Right atrium auricular region (tissue), 2 donors: ENCODE data around the gene TRIM41. TPM values are rescaled to one million over a fixed set of nuclear protein-coding genes. Genes with fewer than 3 reads are reported as not detected.
"Not testable (repeated sequence)": the region's sequence is repeated elsewhere in the genome, so short reads cannot be mapped to it uniquely, and the experiment has no call there.

Experiments
- DNase-seq: peaks from one replicate; pipeline ENCODE4 v3.0.0-alpha.2; 2019; ENCODE audit warnings: low spot score
- H3K27ac ChIP-seq, 2 donors: fragments of 200-600 bp; sonication (generic); 1 replicate in 1 of 2; 2 replicates in 1 of 2; pipeline ENCODE4 v1.5.1; 2016 to 2019
- H3K27me3 ChIP-seq, 2 donors: fragments of 200-600 bp; sonication (generic); one replicate each; pipeline versions ENCODE4 v1.5.1 to v1.6.0; 2017 to 2019
- H3K36me3 ChIP-seq: fragments of 200-600 bp; sonication (generic); one replicate; pipeline ENCODE4 v1.5.1; 2016
- H3K4me1 ChIP-seq, 2 donors: fragments of 200-600 bp; sonication (generic); one replicate each; pipeline versions ENCODE4 v1.5.1 to v1.6.0; 2017 to 2019
- H3K4me3 ChIP-seq, 2 donors: fragments of 200-600 bp; sonication (generic); 1 replicate in 1 of 2; 2 replicates in 1 of 2; pipeline ENCODE4 v1.5.1; 2017 to 2019; ENCODE audit warnings: mild to moderate bottlenecking in 1 of 2, moderate library complexity in 1 of 2
- H3K9me3 ChIP-seq, 2 donors: fragments of 200-600 bp; sonication (generic); one replicate each; pipeline ENCODE4 v1.5.1; 2019
- total RNA-seq, 2 donors: library from RNA; depleted of rRNA; stranded (reverse); fragments of >200 nt; gene quantifications; one replicate each; pipeline ENCODE4 v1.1.0, GENCODE V29; 2016
- TF ChIP-seq, protein P1 (sequence below), 2 donors: fragments of 200-600 bp; sonication (generic); IDR thresholded peaks; one replicate each; pipeline ENCODE4 v1.5.1; 2019; ENCODE audit warnings: antibody characterized with exemption in 2 of 2

The TRIM41 gene
- total RNA-seq, 2 donors from 2014 or later: 10.0 to 11.2 TPM

DNA sequence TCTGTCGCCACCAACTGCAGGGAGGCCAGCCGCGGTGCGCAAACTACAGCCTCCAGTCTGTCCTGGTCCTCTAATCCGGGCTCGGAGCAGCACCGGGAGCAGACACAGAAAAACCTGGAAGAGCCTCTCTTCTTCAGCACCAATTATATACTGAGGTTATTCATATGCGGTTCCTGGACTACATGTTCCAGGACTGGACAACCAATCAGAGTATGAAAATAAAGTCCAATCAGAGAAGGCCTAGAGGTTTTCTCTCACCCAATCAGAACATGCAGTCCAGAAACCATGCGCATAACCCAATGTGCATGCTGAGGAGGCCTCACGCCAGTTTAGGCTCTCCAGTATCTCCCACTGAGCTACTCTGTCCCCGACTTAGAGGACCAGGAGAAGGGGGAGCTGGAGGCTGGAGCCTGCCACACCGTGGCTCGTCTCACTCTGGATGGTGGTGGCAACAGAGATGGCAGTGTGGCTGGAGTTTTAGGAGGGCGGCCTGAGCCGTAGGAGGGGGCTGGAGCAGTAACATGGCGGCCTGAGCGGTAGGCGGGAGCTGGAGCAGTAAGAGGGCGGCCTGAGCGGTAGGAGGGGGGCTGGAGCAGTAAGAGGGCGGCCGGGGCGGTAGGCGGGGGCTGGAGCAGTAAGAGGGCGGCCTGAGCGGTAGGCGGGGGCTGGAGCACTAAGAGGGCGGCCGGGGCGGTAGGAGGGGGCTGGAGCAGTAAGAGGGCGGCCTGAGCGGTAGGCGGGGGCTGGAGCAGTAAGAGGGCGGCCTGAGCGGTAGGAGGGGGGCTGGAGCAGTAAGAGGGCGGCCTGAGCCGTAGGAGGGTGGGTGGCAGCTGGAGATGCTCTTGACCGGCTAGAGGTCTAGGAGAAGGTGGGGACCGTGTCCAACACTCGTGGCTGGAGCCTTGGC, 58.2 kb downstream of the TRIM41 start:
- no peaks in the 10 kb centered on the region for H3K9me3 ChIP-seq
- DNase-seq: no peak

DNA sequence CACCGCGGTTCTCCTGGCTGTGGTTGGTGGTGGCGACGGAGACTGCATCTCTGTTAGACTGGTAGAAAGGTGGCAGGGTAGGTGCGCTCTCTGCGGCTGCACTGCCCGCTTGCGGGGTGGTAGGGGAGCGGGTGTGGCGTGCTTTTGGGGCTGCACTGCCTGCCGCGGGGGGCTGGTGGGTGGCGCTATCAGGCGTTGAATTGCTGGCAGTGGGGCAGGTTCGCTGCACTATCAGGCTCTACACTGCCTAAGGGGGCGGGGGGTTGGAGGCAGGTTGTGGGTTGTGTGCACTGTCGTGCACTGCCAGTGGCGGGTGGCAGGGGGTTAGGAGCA, 58.9 kb downstream of the TRIM41 start:
- H3K9me3 ChIP-seq: no peaks in the 10 kb centered on the region
- no peaks in the 10 kb centered on the region for H3K36me3 ChIP-seq
- no peak for DNase-seq
- no peak overlapping the region for H3K27ac ChIP-seq
- no peaks in the 10 kb centered on the region for H3K27me3 ChIP-seq
- H3K4me3 ChIP-seq: no peak overlapping the region
- no peaks in the 10 kb centered on the region for H3K4me1 ChIP-seq
- TF ChIP-seq, protein P1, sequence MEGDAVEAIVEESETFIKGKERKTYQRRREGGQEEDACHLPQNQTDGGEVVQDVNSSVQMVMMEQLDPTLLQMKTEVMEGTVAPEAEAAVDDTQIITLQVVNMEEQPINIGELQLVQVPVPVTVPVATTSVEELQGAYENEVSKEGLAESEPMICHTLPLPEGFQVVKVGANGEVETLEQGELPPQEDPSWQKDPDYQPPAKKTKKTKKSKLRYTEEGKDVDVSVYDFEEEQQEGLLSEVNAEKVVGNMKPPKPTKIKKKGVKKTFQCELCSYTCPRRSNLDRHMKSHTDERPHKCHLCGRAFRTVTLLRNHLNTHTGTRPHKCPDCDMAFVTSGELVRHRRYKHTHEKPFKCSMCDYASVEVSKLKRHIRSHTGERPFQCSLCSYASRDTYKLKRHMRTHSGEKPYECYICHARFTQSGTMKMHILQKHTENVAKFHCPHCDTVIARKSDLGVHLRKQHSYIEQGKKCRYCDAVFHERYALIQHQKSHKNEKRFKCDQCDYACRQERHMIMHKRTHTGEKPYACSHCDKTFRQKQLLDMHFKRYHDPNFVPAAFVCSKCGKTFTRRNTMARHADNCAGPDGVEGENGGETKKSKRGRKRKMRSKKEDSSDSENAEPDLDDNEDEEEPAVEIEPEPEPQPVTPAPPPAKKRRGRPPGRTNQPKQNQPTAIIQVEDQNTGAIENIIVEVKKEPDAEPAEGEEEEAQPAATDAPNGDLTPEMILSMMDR (IDR thresholded peaks at IDR 0.05): no peak

More for the DNA sequence above, 58.2 kb downstream of the TRIM41 start:
- TF ChIP-seq, protein P1 (IDR thresholded peaks at IDR 0.05): no peak
- no peaks in the 10 kb centered on the region for H3K36me3 ChIP-seq
- H3K4me3 ChIP-seq: no peak overlapping the region
- H3K4me1 ChIP-seq: no peaks in the 10 kb centered on the region
- H3K27ac ChIP-seq: no peak overlapping the region
- H3K27me3 ChIP-seq: no peaks in the 10 kb centered on the region

DNA sequence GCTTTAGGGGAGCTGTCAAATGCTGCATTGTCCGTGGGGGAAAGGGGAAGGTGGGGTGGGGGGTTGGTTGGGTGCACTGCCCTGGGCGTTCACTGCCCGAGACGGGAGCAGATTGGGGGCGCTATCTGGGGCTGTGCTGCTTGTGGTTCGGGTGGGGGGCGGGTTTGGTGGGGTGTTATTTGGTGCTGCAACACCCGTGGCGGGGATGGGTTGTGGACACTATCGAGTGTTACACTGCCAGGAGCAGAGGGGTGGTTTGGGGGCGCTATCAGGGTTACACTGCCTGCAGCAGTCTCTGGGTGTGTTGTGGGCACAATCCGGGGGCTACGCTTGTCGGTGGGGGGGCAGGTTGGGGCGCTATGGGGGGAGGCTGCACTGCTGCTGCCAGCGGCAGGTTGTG, 59.3 kb downstream of the TRIM41 start:
- not testable (repeated sequence) for H3K4me1 ChIP-seq, H3K9me3 ChIP-seq, H3K36me3 ChIP-seq, H3K27ac ChIP-seq, DNase-seq, H3K27me3 ChIP-seq, H3K4me3 ChIP-seq

DNA sequence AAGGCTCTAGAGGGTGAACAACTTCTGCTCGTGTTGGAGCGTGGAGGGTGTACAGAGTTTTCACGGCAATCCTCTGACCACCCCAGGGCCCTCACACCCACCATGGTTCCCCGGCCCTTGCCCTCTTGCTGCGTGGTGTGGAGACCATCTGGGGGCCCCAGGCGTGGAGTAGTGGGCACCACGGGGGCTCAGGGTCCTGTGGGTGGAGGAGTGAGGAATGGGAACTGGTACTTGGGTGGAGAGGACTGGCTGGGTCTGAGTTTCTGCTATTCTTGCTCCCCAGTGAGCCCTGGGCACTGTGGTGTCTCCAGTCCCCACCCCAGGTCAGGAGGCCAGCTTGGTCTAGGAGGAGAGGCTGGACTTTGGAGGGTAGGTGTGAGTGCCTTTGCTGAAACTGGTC, 59.8 kb downstream of the TRIM41 start:
- TF ChIP-seq, protein P1 (IDR thresholded peaks at IDR 0.05): no peak
- no peaks in the 10 kb centered on the region for H3K36me3 ChIP-seq
- H3K27me3 ChIP-seq: no peaks in the 10 kb centered on the region
- DNase-seq: no peak
- no peak overlapping the region for H3K27ac ChIP-seq
- H3K4me3 ChIP-seq: no peak overlapping the region
- H3K4me1 ChIP-seq: no peaks in the 10 kb centered on the region
- H3K9me3 ChIP-seq: no peaks in the 10 kb centered on the region

DNA sequence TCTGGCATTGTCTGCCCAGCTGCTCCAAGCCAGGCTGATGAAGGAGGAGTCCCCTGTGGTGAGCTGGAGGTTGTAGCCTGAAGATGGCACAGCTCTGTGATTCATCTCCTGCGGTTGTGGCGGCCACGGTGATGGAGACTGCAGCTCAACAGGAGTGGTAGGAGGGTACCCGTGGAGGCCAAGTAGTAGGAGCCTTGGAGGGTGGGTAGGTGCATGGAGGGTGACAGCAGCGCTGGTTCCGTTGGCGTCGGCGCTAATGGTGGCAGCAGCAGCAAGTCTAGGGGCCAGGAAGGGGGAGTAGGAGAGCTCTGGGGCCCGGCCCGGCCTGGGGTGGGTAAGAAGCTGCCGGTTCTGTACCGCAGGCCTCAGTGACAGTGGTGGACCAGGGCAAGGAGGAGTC, 60.3 kb downstream of the TRIM41 start:
- no peak overlapping the region for H3K4me3 ChIP-seq
- H3K27me3 ChIP-seq: no peaks in the 10 kb centered on the region
- H3K9me3 ChIP-seq: no peaks in the 10 kb centered on the region
- DNase-seq: no peak
- H3K4me1 ChIP-seq: no peaks in the 10 kb centered on the region
- TF ChIP-seq, protein P1 (IDR thresholded peaks at IDR 0.05): no peak
- no peak overlapping the region for H3K27ac ChIP-seq
- no peaks in the 10 kb centered on the region for H3K36me3 ChIP-seq

DNA sequence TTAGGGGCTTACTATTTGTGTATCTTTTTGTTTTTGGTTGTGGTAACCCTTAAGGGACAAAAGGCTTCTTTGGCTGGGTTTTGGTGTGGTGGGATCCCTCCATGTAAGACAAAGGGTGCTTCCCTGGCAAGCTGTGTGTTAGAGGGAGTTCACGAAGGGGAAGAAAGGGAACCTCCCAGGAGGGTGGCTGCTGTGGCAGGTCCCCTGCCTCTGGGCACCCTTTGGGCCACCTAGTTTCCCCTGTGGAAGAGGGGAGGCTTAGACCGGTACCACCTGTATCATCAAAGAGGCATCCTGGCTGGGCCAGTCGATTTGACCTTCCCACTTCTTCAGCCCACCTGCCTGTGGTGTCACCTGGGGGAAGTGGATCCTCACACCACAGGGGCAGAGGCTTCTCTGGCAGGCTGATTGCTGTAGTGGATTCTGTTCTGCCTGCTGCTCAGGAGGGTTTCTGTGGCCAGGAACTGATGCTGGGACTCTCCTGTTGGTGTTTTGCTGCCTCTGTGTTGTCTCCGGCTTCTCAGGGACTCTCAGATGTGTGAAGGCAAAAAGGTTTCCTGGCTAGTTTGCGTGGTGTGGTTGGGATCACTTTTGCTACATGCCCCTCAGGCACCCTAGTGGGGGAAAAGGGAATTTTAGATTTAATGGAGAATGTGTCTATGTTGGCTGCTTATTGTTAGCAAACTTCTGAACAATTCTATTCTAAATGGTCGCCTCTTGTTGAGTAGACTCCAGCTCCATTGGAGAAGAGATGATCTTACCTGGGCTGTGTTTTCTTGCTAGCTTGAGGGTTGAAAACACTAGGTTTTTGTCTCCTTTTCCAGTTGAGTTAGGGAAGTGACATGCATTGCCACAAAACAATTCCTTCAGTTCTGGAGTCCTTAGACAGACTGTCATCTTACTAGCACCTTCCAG, 61.0 kb downstream of the TRIM41 start:
- not testable (repeated sequence) for H3K36me3 ChIP-seq, DNase-seq, H3K4me1 ChIP-seq, H3K9me3 ChIP-seq, H3K4me3 ChIP-seq, H3K27me3 ChIP-seq, H3K27ac ChIP-seq
- TF ChIP-seq, protein P1 (IDR thresholded peaks at IDR 0.05): peak; percentile 15 to 47
